Brain microvascular endothelial cell (primary cell): ENCODE results near the gene FGFR3.

Experiments
- DNase-seq: peaks from one replicate; pipeline ENCODE4 v3.0.0-alpha.2; 2020
- H3K27ac ChIP-seq: fragments of 250-450 bp; sonication (Bioruptor Pico); 2 replicates; pipeline ENCODE4 v1.5.1; 2020; ENCODE audit warnings: mild to moderate bottlenecking, moderate library complexity
- H3K27me3 ChIP-seq: fragments of 250-450 bp; sonication (Bioruptor Pico); replicated peaks from 2 replicates; pipeline ENCODE4 v1.5.1; 2020; ENCODE audit warnings: mild to moderate bottlenecking
- H3K36me3 ChIP-seq: fragments of 250-450 bp; sonication (Bioruptor Pico); replicated peaks from 2 replicates; pipeline ENCODE4 v1.5.1; 2020; ENCODE audit warnings: mild to moderate bottlenecking
- H3K4me3 ChIP-seq: 2 replicates; pipeline ENCODE4 v1.5.1; 2011; ENCODE audit warnings: low read depth, mild to moderate bottlenecking, control low read depth, low read length, moderate library complexity
- CTCF ChIP-seq: IDR thresholded peaks from 2 replicates; pipeline ENCODE4 v1.5.1; 2011; ENCODE audit warnings: low read depth, mild to moderate bottlenecking, moderate library complexity, low read length, control low read depth, inconsistent platforms; ENCODE audit errors: missing control alignments
- in situ Hi-C: cut with HindIII; loops from 2 replicates; pipeline ENCODE4 v1.10.0; 2017; ENCODE audit warnings: low sequenced_read_pairs, low pct_ligation_motif_present

FGFR3 gene

GRCh38 chr4:1757836-1758235 lies 35.3 kb upstream of the FGFR3 start:
- TF ChIP-seq CTCF, result no peak
- in situ Hi-C loops, result no loop called here

DNA sequence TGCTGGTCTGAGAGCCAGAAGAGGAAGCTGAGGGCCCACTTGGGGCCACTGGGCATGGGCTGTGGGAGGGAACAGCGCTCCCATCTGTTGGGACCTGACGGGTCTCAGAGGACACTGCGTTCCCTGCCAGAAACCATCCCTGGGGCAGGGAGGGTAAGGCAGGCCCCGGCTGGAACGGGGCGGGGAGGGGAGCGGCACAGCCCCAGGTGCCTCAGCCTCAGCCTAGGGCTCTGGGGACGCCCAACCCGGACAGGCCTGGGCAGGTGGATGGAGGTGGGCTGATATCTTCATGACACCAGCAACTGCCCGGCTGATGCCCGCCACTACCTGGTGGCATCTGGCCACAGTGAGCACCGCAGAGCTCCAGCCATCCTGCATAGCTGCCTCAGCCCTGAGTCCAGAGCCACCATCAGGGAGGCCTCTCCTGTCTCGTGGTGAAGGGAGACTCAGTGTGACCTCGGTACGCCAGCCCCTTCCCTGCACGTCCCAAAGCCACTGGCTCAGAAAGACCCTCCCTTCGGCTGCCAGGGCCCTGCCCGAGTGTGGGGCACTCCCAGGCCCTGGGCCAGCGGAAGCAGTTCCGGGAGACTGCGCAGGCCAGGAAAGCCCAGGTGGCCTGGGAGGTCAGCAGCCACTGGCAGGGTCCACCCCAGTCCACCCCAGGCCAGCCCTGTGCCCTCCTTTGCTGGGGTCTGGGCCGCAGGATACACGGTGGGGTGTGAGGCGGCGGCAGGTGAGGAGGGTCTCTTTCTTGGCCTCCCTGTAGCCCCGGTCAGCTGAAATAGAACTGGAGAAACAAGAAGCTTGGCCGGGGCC lies 34.6 kb upstream of the FGFR3 start:
- TF ChIP-seq CTCF, result no peak
- Histone ChIP-seq H3K27ac (no peak overlapping the region), H3K27me3 (no peaks in the 10 kb centered on the region), H3K4me3 (no peak overlapping the region), H3K36me3 (no peaks in the 10 kb centered on the region)
- in situ Hi-C loops, result no loop called here
- no peak for DNase-seq

More at GRCh38 chr4:1757836-1758235, 35.3 kb upstream of the FGFR3 start:
- Histone ChIP-seq H3K36me3 (no peaks in the 10 kb centered on the region), H3K27me3 (no peaks in the 10 kb centered on the region), H3K27ac (no peak overlapping the region), H3K4me3 (no peak overlapping the region)
- DNase-seq, result no peak

- in situ Hi-C loops, result no loop called here
- no peak overlapping the region for H3K27ac ChIP-seq
- no peaks in the 10 kb centered on the region for H3K27me3 ChIP-seq
- H3K4me3 ChIP-seq, result no peak overlapping the region
- no peak for DNase-seq
- no peak for TF ChIP-seq CTCF
- no peaks in the 10 kb centered on the region for H3K36me3 ChIP-seq
Observed at GRCh38 chr4:1759170-1759817, 33.8 kb upstream of the FGFR3 start.

- in situ Hi-C loops, result no loop called here
- H3K4me3 ChIP-seq, result no peak overlapping the region
- H3K27me3 ChIP-seq, result no peaks in the 10 kb centered on the region
- no peaks in the 10 kb centered on the region for H3K36me3 ChIP-seq
- TF ChIP-seq CTCF, result no peak
- H3K27ac ChIP-seq, result no peak overlapping the region
- no peak for DNase-seq
Observed at GRCh38 chr4:1759818-1760223, 33.3 kb upstream of the FGFR3 start.

DNA sequence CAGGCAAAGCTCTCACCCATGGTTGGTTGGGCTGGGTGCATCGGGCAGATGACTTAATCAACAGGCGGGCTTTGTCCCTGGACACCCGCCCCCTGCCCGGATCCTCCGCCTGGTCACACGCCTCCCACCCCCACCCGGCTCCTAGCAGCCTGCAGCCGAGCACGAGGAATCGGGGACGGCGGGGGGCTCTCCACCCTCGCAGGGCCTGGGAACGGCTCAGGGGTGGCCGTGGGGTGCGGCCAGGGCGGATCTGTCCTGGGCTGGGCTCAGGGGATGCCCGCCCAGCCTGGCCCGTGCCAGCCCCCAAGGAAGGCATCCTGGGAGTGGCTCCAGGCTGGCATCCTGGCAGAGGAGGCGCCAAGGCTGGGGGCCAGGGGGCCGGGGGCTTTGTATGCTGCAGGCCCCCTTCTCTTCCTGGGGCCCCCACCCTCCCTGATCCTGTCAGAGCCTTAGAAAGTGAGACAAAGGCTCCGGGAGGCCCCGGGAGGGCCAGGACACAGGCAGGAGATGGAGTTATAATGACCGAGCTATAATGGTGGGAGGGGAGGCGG lies 32.5 kb upstream of the FGFR3 start:
- in situ Hi-C loops, result no loop called here
- Histone ChIP-seq H3K27me3 (no peaks in the 10 kb centered on the region), H3K27ac (no peak overlapping the region), H3K36me3 (no peaks in the 10 kb centered on the region), H3K4me3 (no peak overlapping the region)
- no peak for DNase-seq
- no peak for TF ChIP-seq CTCF
